ENCODE data around the gene CDH3. TPM values are rescaled to one million over a fixed set of nuclear protein-coding genes. Genes with fewer than 3 reads are reported as not detected.
A peak's percentile ranks its signal among the peaks of the same experiment; 100 is the strongest.

Gene CDH3
- total and polyA plus RNA-seq, 2 donors = 45.6 to 47.5 TPM

DNA sequence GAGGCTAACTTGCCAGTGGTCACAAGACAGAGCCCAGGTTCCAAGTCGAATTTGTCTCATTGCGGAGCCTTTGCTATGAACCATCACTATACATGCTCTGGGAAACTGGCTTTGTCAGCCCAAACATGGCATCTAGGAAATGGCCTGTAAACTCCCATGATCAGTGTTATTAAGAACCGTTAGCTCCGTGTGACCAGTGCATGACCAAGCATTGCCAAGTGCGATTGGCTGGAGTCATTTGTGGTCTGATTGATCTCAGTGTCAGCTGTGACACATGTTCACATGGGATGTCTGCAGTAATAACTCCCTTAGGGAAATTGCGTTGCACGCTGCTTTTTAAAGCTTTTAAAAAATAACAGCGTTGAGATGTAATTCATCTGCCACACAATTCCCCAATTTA, 18.6 kb upstream of the CDH3 start:
- 94% methylated on average over 8 of the region's 8 CpGs for WGBS
- Histone ChIP-seq H3K4me3 (ENCODE audit: low read length in 2 of 2) (no peak overlapping the region), H3K27ac (ENCODE audit: low read depth in 1 of 2, low read length in 1 of 2) (no peak overlapping the region)

DNA sequence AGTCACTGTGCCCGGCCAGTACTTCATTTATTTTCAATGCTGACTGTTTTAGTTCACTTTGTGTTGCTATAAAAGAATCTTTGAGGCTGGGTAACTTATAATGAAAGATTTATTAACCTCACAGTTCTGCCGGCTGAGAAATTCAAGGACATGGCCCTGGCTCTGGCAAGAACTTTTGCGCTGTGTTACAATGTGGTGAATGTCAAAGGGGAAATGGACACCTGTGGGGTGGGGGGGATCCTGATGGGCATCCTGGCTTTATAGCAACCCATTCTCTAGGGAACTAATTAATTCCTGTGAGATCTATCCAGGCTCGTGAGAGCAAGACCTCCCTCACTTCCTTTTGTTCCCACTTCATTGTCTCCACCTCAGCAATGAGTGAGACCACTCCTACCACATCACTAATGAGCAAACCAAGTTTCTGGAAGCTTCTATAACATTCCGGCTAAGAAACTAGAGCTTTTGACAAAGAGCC, 17.1 kb upstream of the CDH3 start:
- H3K36me3 ChIP-seq (ENCODE audit: control insufficient read depth in 2 of 2, insufficient read depth in 2 of 2, low read length in 1 of 2) = no peaks in the 10 kb centered on the region
- no peak overlapping the region for H3K4me3 ChIP-seq (ENCODE audit: low read length in 2 of 2)
- WGBS = 73% methylated on average over 5 of the region's 5 CpGs
- peaks cover 0 to 2% of the 10 kb centered on the region in 2 donors for H3K27me3 ChIP-seq (ENCODE audit: control insufficient read depth in 2 of 2, insufficient read depth in 1 of 2, low read length in 1 of 2)
- H3K9me3 ChIP-seq (ENCODE audit: control insufficient read depth in 2 of 2, insufficient read depth in 1 of 2, low read length in 1 of 2) = no peaks in the 10 kb centered on the region
- no peak overlapping the region for H3K27ac ChIP-seq (ENCODE audit: low read depth in 1 of 2, low read length in 1 of 2)
- DNase-seq (ENCODE audit: low read depth in 6 of 9, low spot score in 9 of 9) = no peak
- H3K4me1 ChIP-seq (ENCODE audit: control insufficient read depth in 2 of 2, insufficient read depth in 2 of 2, low read length in 2 of 2) = peaks cover 0 to 11% of the 10 kb centered on the region in 2 donors

More for the DNA sequence above, 18.6 kb upstream of the CDH3 start:
- H3K9me3 ChIP-seq (ENCODE audit: control insufficient read depth in 2 of 2, insufficient read depth in 1 of 2, low read length in 1 of 2) = no peaks in the 10 kb centered on the region
- peaks cover 0 to 11% of the 10 kb centered on the region in 2 donors for H3K4me1 ChIP-seq (ENCODE audit: control insufficient read depth in 2 of 2, insufficient read depth in 2 of 2, low read length in 2 of 2)
- H3K27me3 ChIP-seq (ENCODE audit: control insufficient read depth in 2 of 2, insufficient read depth in 1 of 2, low read length in 1 of 2) = peaks cover 0 to 2% of the 10 kb centered on the region in 2 donors
- H3K36me3 ChIP-seq (ENCODE audit: control insufficient read depth in 2 of 2, insufficient read depth in 2 of 2, low read length in 1 of 2) = no peaks in the 10 kb centered on the region
- DNase-seq (ENCODE audit: low read depth in 6 of 9, low spot score in 9 of 9) = no peak

DNA sequence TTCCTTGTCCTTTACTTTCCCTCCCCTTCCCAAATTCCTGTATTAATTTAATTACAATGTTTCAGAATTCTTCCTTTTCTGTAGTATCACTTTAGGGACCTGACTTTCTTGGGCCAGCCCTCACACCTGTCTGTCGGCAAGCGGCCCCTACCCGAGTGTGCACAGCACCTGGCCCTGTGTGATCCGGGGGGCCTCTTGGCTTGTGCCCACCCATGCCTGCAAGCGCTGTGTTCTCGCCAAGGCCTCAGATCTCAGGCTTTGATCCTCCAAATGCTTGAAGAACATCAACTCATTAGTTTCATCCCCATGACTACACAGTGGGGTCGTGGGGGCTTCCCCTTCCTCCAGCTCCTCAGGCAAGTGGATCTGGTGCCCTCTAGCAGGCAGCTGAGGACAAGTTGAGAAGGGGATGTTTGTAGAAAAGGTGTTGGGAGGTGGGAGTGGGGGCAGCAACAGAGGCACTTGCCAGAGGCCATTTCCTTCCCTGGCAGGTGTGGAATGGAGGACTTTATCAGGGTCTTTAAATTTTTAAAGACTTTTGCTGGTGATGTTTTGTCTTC, 15.7 kb upstream of the CDH3 start:
- Histone ChIP-seq H3K27me3 (ENCODE audit: control insufficient read depth in 2 of 2, insufficient read depth in 1 of 2, low read length in 1 of 2) (peaks cover 0 to 2% of the 10 kb centered on the region in 2 donors), H3K36me3 (ENCODE audit: control insufficient read depth in 2 of 2, insufficient read depth in 2 of 2, low read length in 1 of 2) (no peaks in the 10 kb centered on the region), H3K4me3 (ENCODE audit: low read length in 2 of 2) (no peak overlapping the region), H3K9me3 (ENCODE audit: control insufficient read depth in 2 of 2, insufficient read depth in 1 of 2, low read length in 1 of 2) (no peaks in the 10 kb centered on the region), H3K4me1 (ENCODE audit: control insufficient read depth in 2 of 2, insufficient read depth in 2 of 2, low read length in 2 of 2) (peaks cover 0 to 11% of the 10 kb centered on the region in 2 donors), H3K27ac (ENCODE audit: low read depth in 1 of 2, low read length in 1 of 2) (no peak overlapping the region)
- 64% methylated on average over 7 of the region's 7 CpGs for WGBS
- DNase-seq (ENCODE audit: low read depth in 6 of 9, low spot score in 9 of 9) = peak in 6 of 9 donors; percentile 9 to 64 (median 24)

DNA sequence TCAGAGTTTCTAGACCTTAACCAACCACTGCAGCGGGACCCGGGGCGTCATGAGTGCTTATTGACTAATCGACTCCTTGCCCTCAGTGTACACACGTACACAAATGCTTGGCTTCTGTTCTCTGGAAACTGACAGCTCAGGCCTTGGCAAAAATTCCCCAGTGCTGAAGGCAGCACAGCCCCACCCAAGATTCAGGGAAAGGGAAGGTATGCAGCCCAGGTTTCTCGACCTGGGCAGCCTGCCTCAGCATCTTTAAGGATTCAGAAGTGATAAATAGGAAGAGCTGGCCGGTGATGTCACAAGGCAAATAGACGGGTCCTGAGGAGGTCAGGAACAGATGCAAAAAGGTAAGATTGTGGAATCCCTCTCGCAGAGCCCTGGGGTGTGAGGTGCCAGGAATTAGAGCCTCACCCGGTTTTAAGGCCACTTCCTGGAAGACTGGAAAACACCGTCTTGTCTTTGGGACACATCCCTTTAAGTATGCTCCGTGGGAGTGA, 9.0 kb upstream of the CDH3 start:
- Histone ChIP-seq H3K27ac (ENCODE audit: low read depth in 1 of 2, low read length in 1 of 2) (peak overlapping the region in 1 of 2 donors; percentile 20), H3K4me3 (ENCODE audit: low read length in 2 of 2) (no peak overlapping the region), H3K27me3 (ENCODE audit: control insufficient read depth in 2 of 2, insufficient read depth in 1 of 2, low read length in 1 of 2) (peaks cover 0 to 12% of the 10 kb centered on the region in 2 donors), H3K9me3 (ENCODE audit: control insufficient read depth in 2 of 2, insufficient read depth in 1 of 2, low read length in 1 of 2) (peaks cover 0 to 4% of the 10 kb centered on the region in 2 donors), H3K36me3 (ENCODE audit: control insufficient read depth in 2 of 2, insufficient read depth in 2 of 2, low read length in 1 of 2) (no peaks in the 10 kb centered on the region), H3K4me1 (ENCODE audit: control insufficient read depth in 2 of 2, insufficient read depth in 2 of 2, low read length in 2 of 2) (no peaks in the 10 kb centered on the region)
- DNase-seq (ENCODE audit: low read depth in 6 of 9, low spot score in 9 of 9) = no peak
- WGBS = 82% methylated on average over 12 of the region's 12 CpGs

DNA sequence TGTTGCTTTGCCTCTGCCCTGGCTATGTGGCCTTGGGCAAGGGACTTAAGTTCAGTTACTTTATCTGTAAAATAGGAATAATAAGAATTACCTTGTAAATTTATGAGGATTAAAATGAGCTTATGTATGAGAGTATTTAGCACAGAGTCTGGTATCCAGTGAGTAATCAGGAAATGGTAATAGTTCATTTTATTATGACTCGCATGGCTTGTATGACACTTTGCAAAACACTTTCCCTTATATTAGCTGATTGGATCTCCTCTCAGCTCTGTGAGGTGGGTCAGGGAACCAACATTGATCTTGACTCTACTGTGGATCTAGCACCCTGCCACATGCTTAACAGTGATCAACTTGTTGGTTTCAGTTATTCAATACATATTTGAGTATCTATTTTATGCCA, 8.3 kb upstream of the CDH3 start:
- no peaks in the 10 kb centered on the region for H3K4me1 ChIP-seq (ENCODE audit: control insufficient read depth in 2 of 2, insufficient read depth in 2 of 2, low read length in 2 of 2)
- no peak for DNase-seq (ENCODE audit: low read depth in 6 of 9, low spot score in 9 of 9)
- H3K27ac ChIP-seq (ENCODE audit: low read depth in 1 of 2, low read length in 1 of 2) = no peak overlapping the region
- peaks cover 0 to 4% of the 10 kb centered on the region in 2 donors for H3K9me3 ChIP-seq (ENCODE audit: control insufficient read depth in 2 of 2, insufficient read depth in 1 of 2, low read length in 1 of 2)
- no peak overlapping the region for H3K4me3 ChIP-seq (ENCODE audit: low read length in 2 of 2)
- 92% methylated on average over 1 of the region's 1 CpG for WGBS
- no peaks in the 10 kb centered on the region for H3K36me3 ChIP-seq (ENCODE audit: control insufficient read depth in 2 of 2, insufficient read depth in 2 of 2, low read length in 1 of 2)
- peaks cover 4 to 19% of the 10 kb centered on the region in 2 donors for H3K27me3 ChIP-seq (ENCODE audit: control insufficient read depth in 2 of 2, insufficient read depth in 1 of 2, low read length in 1 of 2)

DNA sequence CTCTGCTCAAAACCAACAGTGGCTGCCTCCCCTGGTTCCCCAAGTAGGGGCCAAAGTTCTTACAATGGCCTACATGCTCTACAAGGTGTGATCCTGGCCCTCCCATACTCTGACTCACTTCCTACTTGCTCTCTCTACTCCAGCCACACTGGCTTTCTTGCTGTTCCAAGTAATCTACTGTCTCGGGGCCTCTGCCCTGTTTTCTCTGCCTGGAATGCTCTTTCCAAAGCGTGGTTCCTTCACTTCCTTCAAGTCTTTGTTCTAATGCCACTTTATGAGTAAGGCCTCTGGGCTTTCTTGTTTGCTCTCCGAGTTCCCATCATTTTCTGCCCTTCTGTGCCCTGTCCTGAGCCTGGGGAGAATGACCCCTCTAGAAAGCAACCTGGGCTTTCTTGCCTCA, 4.1 kb upstream of the CDH3 start:
- no peak overlapping the region for H3K27ac ChIP-seq (ENCODE audit: low read depth in 1 of 2, low read length in 1 of 2)
- H3K4me1 ChIP-seq (ENCODE audit: control insufficient read depth in 2 of 2, insufficient read depth in 2 of 2, low read length in 2 of 2) = peaks cover 6 to 22% of the 10 kb centered on the region in 2 donors
- peaks cover 0 to 9% of the 10 kb centered on the region in 2 donors for H3K9me3 ChIP-seq (ENCODE audit: control insufficient read depth in 2 of 2, insufficient read depth in 1 of 2, low read length in 1 of 2)
- no peak overlapping the region for H3K4me3 ChIP-seq (ENCODE audit: low read length in 2 of 2)
- peaks cover 44 to 61% of the 10 kb centered on the region in 2 donors for H3K27me3 ChIP-seq (ENCODE audit: control insufficient read depth in 2 of 2, insufficient read depth in 1 of 2, low read length in 1 of 2)
- no peaks in the 10 kb centered on the region for H3K36me3 ChIP-seq (ENCODE audit: control insufficient read depth in 2 of 2, insufficient read depth in 2 of 2, low read length in 1 of 2)
- DNase-seq (ENCODE audit: low read depth in 6 of 9, low spot score in 9 of 9) = no peak
- 92% methylated on average over 3 of the region's 3 CpGs for WGBS

DNA sequence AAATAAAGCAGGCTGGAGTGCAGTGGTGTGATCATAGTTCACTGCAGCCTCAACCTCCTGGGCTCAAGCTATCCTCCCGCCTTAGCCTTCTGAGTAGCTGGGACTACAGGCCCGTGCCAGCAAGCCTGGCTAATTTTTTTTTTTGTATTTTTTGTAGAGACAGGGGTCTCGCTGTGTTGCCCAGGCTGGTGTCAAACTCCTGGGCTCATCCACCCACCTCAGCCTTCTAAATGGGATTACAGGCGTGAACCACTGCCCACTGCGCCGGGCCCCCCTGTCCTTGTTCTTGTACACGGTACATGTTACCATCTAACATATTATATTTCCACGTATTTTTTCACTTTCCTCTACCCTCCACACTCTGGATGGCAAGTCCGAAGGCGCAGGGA, 3.1 kb upstream of the CDH3 start:
- H3K27ac ChIP-seq (ENCODE audit: low read depth in 1 of 2, low read length in 1 of 2) = no peak overlapping the region
- peaks cover 54 to 68% of the 10 kb centered on the region in 2 donors for H3K27me3 ChIP-seq (ENCODE audit: control insufficient read depth in 2 of 2, insufficient read depth in 1 of 2, low read length in 1 of 2)
- H3K4me1 ChIP-seq (ENCODE audit: control insufficient read depth in 2 of 2, insufficient read depth in 2 of 2, low read length in 2 of 2) = peaks cover 6 to 24% of the 10 kb centered on the region in 2 donors
- no peak for DNase-seq (ENCODE audit: low read depth in 6 of 9, low spot score in 9 of 9)
- H3K9me3 ChIP-seq (ENCODE audit: control insufficient read depth in 2 of 2, insufficient read depth in 1 of 2, low read length in 1 of 2) = peaks cover 0 to 11% of the 10 kb centered on the region in 2 donors
- H3K4me3 ChIP-seq (ENCODE audit: low read length in 2 of 2) = no peak overlapping the region
- 66% methylated on average over 10 of the region's 10 CpGs for WGBS
- H3K36me3 ChIP-seq (ENCODE audit: control insufficient read depth in 2 of 2, insufficient read depth in 2 of 2, low read length in 1 of 2) = no peaks in the 10 kb centered on the region

DNA sequence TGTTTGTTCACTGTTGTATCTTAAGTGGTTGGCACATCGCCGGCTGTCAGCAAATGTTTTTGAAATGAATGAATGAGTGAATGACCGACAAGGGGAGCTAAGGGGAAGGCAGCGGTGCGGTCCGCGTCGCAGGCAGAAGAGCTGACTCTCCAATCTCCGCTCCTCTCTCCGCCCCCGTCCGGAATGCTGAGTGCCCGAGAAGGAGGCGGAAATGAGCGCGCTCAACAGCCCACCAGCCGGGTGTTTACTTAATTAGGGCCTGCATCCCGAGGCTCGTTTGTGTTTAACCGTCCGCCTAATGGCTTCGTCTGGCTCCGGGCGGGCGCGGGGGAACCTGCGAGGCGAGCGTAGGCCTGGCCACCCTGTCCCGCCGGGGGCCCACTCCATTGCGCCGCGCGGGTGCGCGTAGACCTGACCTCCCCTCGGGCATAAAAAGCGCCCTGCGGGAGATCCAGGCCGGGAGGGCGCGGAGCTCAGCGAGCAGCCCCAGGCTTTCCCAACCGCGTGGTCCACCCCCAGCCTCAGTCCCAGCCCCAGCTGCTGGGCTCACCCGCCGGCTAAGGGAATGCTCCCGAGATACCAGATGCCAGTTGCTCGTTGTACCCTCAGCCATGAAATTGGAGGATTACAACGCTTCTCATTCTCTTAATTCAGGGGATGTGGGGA, 2.5 kb upstream of the CDH3 start:
- H3K27ac ChIP-seq (ENCODE audit: low read depth in 1 of 2, low read length in 1 of 2) = no peak overlapping the region
- WGBS = 5% methylated on average over 51 of the region's 51 CpGs
- peaks cover 6 to 24% of the 10 kb centered on the region in 2 donors for H3K4me1 ChIP-seq (ENCODE audit: control insufficient read depth in 2 of 2, insufficient read depth in 2 of 2, low read length in 2 of 2)
- no peaks in the 10 kb centered on the region for H3K36me3 ChIP-seq (ENCODE audit: control insufficient read depth in 2 of 2, insufficient read depth in 2 of 2, low read length in 1 of 2)
- no peak for DNase-seq (ENCODE audit: low read depth in 6 of 9, low spot score in 9 of 9)
- no peak overlapping the region for H3K4me3 ChIP-seq (ENCODE audit: low read length in 2 of 2)
- H3K27me3 ChIP-seq (ENCODE audit: control insufficient read depth in 2 of 2, insufficient read depth in 1 of 2, low read length in 1 of 2) = peaks cover 59 to 74% of the 10 kb centered on the region in 2 donors
- peaks cover 0 to 11% of the 10 kb centered on the region in 2 donors for H3K9me3 ChIP-seq (ENCODE audit: control insufficient read depth in 2 of 2, insufficient read depth in 1 of 2, low read length in 1 of 2)

DNA sequence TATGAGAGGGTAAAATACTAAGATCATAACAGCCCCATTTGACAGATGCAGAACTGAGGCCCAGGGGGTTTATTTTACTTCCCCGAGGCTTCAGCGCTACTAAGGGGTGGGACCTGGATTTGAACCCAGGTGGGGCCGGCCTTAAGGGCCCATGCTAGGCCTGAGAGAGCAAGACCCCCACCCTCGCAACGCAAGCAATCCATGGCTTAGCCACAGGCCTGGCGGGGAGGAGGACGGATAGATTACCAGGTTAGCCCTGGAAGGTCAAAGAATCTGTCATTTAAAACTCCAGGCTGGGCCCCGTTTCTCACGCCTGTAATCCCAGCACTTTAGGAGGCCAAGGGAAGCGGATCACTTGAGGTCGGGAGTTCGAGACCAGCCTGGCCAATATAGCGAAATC, 1.9 kb upstream of the CDH3 start:
- Histone ChIP-seq H3K4me3 (ENCODE audit: low read length in 2 of 2) (no peak overlapping the region), H3K27me3 (ENCODE audit: control insufficient read depth in 2 of 2, insufficient read depth in 1 of 2, low read length in 1 of 2) (peaks cover 66 to 79% of the 10 kb centered on the region in 2 donors), H3K9me3 (ENCODE audit: control insufficient read depth in 2 of 2, insufficient read depth in 1 of 2, low read length in 1 of 2) (peaks cover 0 to 11% of the 10 kb centered on the region in 2 donors), H3K36me3 (ENCODE audit: control insufficient read depth in 2 of 2, insufficient read depth in 2 of 2, low read length in 1 of 2) (no peaks in the 10 kb centered on the region), H3K4me1 (ENCODE audit: control insufficient read depth in 2 of 2, insufficient read depth in 2 of 2, low read length in 2 of 2) (peaks cover 6 to 24% of the 10 kb centered on the region in 2 donors), H3K27ac (ENCODE audit: low read depth in 1 of 2, low read length in 1 of 2) (no peak overlapping the region)
- DNase-seq (ENCODE audit: low read depth in 6 of 9, low spot score in 9 of 9) = no peak
- WGBS = 77% methylated on average over 13 of the region's 13 CpGs

Measured in thymus (tissue), 11 donors.